Measurements from ENCODE around the gene FANCF. TPM values are rescaled to one million over a fixed set of nuclear protein-coding genes. Genes with fewer than 3 reads are reported as not detected.

FANCF gene, protein sequence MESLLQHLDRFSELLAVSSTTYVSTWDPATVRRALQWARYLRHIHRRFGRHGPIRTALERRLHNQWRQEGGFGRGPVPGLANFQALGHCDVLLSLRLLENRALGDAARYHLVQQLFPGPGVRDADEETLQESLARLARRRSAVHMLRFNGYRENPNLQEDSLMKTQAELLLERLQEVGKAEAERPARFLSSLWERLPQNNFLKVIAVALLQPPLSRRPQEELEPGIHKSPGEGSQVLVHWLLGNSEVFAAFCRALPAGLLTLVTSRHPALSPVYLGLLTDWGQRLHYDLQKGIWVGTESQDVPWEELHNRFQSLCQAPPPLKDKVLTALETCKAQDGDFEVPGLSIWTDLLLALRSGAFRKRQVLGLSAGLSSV
- total RNA-seq = 10.1 and 11.0 TPM in 2 replicates

DNA sequence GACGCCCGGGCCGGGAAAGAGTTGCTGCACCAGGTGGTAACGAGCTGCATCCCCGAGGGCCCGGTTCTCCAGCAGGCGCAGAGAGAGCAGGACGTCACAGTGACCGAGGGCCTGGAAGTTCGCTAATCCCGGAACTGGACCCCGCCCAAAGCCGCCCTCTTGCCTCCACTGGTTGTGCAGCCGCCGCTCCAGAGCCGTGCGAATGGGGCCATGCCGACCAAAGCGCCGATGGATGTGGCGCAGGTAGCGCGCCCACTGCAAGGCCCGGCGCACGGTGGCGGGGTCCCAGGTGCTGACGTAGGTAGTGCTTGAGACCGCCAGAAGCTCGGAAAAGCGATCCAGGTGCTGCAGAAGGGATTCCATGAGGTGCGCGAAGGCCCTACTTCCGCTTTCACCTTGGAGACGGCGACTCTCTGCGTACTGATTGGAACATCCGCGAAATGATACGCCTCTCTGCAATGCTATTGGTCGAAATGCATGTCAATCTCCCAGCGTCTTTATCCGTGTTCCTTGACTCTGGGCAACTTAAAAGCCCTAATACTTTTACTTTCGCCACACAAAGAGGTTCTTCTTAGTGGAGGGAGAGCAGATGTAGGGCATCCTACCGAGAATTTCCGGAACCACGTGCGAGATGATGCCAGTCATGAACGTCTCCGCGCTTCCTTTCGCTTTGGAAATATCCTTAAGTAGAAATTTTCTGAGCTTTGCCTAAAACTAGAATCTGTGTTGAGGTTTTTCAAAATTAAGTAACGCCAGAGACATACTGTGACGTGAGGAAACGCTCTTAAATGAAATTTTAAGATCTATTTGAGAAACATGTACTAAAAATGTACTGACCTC is at the start of gene FANCF:
Gene FANCF, minus strand, starts transcription at position 376 of the 840 bp plus-strand sequence. Its CDS starts 13 bp downstream, at position 363.

DNA sequence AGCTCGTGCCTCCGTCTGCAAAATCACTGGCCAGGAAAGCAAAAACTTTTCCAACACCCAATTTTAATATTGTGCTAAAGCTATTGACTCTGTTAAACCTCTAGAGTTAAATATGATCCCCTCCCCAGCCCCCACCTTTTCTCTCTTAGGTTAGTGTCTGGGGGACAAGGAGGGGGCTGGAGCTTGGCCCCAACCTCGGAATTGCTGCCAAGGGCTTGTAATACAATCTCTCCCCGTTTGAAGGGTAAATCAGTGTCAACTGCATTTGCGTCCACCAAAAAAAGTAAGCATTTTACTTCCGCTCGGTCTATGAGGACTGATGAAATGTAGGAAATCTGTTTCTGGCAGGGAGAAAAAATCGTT is 40.7 kb upstream of the FANCF start, which contains the start of gene GAS2:
Gene GAS2, plus strand, starts transcription at position 287 of the 363 bp plus-strand sequence. CDS start 8,259 bp downstream, outside the sequence.

Other genes starting within 250 kb of the FANCF start
- gene GAS2, start 40.8 kb upstream of the FANCF start, total RNA-seq = 1.3 and 2.3 TPM in 2 replicates
- gene SVIP, start 204.0 kb upstream of the FANCF start, total RNA-seq = 18.9 and 33.3 TPM in 2 replicates
- not detected in 2 replicates for gene CCDC179, start 234.7 kb upstream of the FANCF start, total RNA-seq